Mesenchymal stem cell (in vitro differentiated cells and primary cell): Measurements from ENCODE around the gene TBC1D16.

ENCODE experiments used
- DNase-seq: peaks from one replicate; pipeline ENCODE4 v3.0.0-alpha.2; 2013
- H2AFZ ChIP-seq: one replicate; pipeline ENCODE4 v1.6.1; 2013; ENCODE audit warnings: low read depth, mild to moderate bottlenecking, control low read depth, inconsistent platforms, low read length, moderate library complexity
- H2AK5ac ChIP-seq: 2 replicates; pipeline ENCODE4 v1.6.1; 2013; ENCODE audit warnings: low read length, moderate library complexity, mild to moderate bottlenecking, inconsistent platforms; ENCODE audit not compliant: severe bottlenecking
- H2BK120ac ChIP-seq: one replicate; pipeline ENCODE4 v1.6.1; 2013; ENCODE audit warnings: low read depth, mild to moderate bottlenecking, inconsistent platforms, low read length, moderate library complexity
- H2BK12ac ChIP-seq, 2 experiments: one replicate each; pipeline ENCODE4 v1.6.1; 2013; ENCODE audit warnings: inconsistent platforms in 2 of 2, low read length in 2 of 2, mild to moderate bottlenecking in 2 of 2, moderate library complexity in 2 of 2, control low read depth in 1 of 2
- H2BK15ac ChIP-seq: one replicate; pipeline ENCODE4 v1.6.1; 2013; ENCODE audit warnings: mild to moderate bottlenecking, low read depth, inconsistent platforms; ENCODE audit not compliant: poor library complexity, severe bottlenecking
- H2BK5ac ChIP-seq: 2 replicates; pipeline ENCODE4 v1.6.1; 2013; ENCODE audit warnings: low read depth, mild to moderate bottlenecking, low read length, control low read depth, inconsistent platforms; ENCODE audit not compliant: poor library complexity, severe bottlenecking
- H3K14ac ChIP-seq, 2 experiments: one replicate each; pipeline ENCODE4 v1.6.1; 2013; ENCODE audit warnings: inconsistent platforms in 2 of 2, low read length in 2 of 2, control low read depth in 1 of 2, mild to moderate bottlenecking in 1 of 2, moderate library complexity in 1 of 2
- H3K18ac ChIP-seq, 2 experiments: one replicate each; pipeline ENCODE4 v1.6.1; 2013; ENCODE audit warnings: inconsistent platforms in 2 of 2, low read length in 2 of 2, control low read depth in 1 of 2, low read depth in 1 of 2, mild to moderate bottlenecking in 1 of 2
- H3K23ac ChIP-seq, 2 experiments: one replicate each; pipeline ENCODE4 v1.6.1; 2013; ENCODE audit warnings: inconsistent platforms in 2 of 2, low read length in 2 of 2, mild to moderate bottlenecking in 2 of 2, moderate library complexity in 2 of 2, control low read depth in 1 of 2
- H3K27ac ChIP-seq: 2 replicates; pipeline ENCODE4 v1.5.1; 2013; ENCODE audit warnings: mild to moderate bottlenecking, moderate library complexity, low read length, control low read depth, inconsistent platforms; ENCODE audit not compliant: poor library complexity, severe bottlenecking
- H3K27me3 ChIP-seq, 2 experiments: 2 replicates each; pipeline versions ENCODE4 v1.6.1 to v1.7.0; 2013; ENCODE audit warnings: low read length in 2 of 2, mild to moderate bottlenecking in 2 of 2, moderate library complexity in 2 of 2, control low read depth in 1 of 2, inconsistent platforms in 1 of 2; ENCODE audit not compliant: control insufficient read depth in 1 of 2, insufficient read depth in 1 of 2
- H3K36me3 ChIP-seq, 2 experiments: 2 replicates each; pipeline versions ENCODE4 v1.6.1 to v1.7.0; 2013; ENCODE audit warnings: low read length in 2 of 2, control low read depth in 1 of 2, inconsistent platforms in 1 of 2, low read depth in 1 of 2, mild to moderate bottlenecking in 1 of 2; ENCODE audit not compliant: insufficient read depth in 2 of 2, control insufficient read depth in 1 of 2
- H3K4ac ChIP-seq, 2 experiments: one replicate each; pipeline ENCODE4 v1.6.1; 2013; ENCODE audit warnings: inconsistent platforms in 2 of 2, low read length in 2 of 2, mild to moderate bottlenecking in 2 of 2, moderate library complexity in 2 of 2, control low read depth in 1 of 2, low read depth in 1 of 2
- H3K4me1 ChIP-seq: 2 replicates; pipeline ENCODE4 v1.6.1; 2013; ENCODE audit warnings: low read depth, low read length, control low read depth; ENCODE audit not compliant: control insufficient read depth, insufficient read depth
- H3K4me2 ChIP-seq: 2 replicates; pipeline ENCODE4 v1.6.1; 2013; ENCODE audit warnings: low read length, mild to moderate bottlenecking, inconsistent platforms; ENCODE audit not compliant: poor library complexity, severe bottlenecking
- H3K4me3 ChIP-seq, 2 experiments: 2 replicates each; pipeline versions ENCODE4 v1.5.1 to v1.7.0; 2013; ENCODE audit warnings: low read length in 2 of 2, mild to moderate bottlenecking in 2 of 2, control low read depth in 1 of 2, low read depth in 1 of 2; ENCODE audit not compliant: insufficient read depth in 1 of 2
- H3K79me1 ChIP-seq: replicated peaks from 2 replicates; pipeline ENCODE4 v1.6.1; 2013; ENCODE audit warnings: mild to moderate bottlenecking, control low read depth, low read length, inconsistent platforms; ENCODE audit not compliant: poor library complexity, severe bottlenecking
- H3K9ac ChIP-seq: 2 replicates; pipeline ENCODE4 v1.7.0; 2013; ENCODE audit warnings: mild to moderate bottlenecking, low read length, moderate library complexity
- H3K9me3 ChIP-seq: 2 replicates; pipeline ENCODE4 v1.7.0; 2013; ENCODE audit warnings: mild to moderate bottlenecking, low read length; ENCODE audit not compliant: control insufficient read depth
- H4K8ac ChIP-seq: one replicate; pipeline ENCODE4 v1.6.1; 2013; ENCODE audit warnings: inconsistent platforms, mild to moderate bottlenecking, low read length, moderate library complexity
- H4K91ac ChIP-seq: one replicate; pipeline ENCODE4 v1.6.1; 2013; ENCODE audit warnings: mild to moderate bottlenecking, low read length, inconsistent platforms
- WGBS: methylation state at CpG from one replicate; pipeline ENCODE4 v1.1.7; 2013; ENCODE audit warnings: mixed read lengths; 5-methylcytosine and 5-hydroxymethylcytosine counted together

TBC1D16 gene

GRCh38 chr17:79888009-79888540 is 147.6 kb downstream of the TBC1D16 start:
- Histone ChIP-seq H2AK5ac (no peak overlapping the region), H3K27me3 (peaks cover 37 to 81% of the 10 kb centered on the region in 2 experiments), H2BK12ac (no peak overlapping the region), H2BK15ac (no peak overlapping the region), H3K9ac (no peak overlapping the region), H3K23ac (no peak overlapping the region), H4K91ac (no peak overlapping the region), H3K79me1 (no peaks in the 10 kb centered on the region), H2AFZ (no peak overlapping the region), H3K4me2 (no peak overlapping the region), H3K4ac (no peak overlapping the region), H3K4me3 (no peak overlapping the region), H2BK120ac (no peak overlapping the region), H3K18ac (no peak overlapping the region), H3K14ac (no peak overlapping the region), H4K8ac (no peak overlapping the region), H3K9me3 (no peaks in the 10 kb centered on the region), H3K4me1 (no peaks in the 10 kb centered on the region), H3K27ac (no peak overlapping the region), H3K36me3 (no peaks in the 10 kb centered on the region), H2BK5ac (no peak overlapping the region)
- 95% methylated on average over 15 of the region's 17 CpGs for WGBS
- DNase-seq: no peak

DNA sequence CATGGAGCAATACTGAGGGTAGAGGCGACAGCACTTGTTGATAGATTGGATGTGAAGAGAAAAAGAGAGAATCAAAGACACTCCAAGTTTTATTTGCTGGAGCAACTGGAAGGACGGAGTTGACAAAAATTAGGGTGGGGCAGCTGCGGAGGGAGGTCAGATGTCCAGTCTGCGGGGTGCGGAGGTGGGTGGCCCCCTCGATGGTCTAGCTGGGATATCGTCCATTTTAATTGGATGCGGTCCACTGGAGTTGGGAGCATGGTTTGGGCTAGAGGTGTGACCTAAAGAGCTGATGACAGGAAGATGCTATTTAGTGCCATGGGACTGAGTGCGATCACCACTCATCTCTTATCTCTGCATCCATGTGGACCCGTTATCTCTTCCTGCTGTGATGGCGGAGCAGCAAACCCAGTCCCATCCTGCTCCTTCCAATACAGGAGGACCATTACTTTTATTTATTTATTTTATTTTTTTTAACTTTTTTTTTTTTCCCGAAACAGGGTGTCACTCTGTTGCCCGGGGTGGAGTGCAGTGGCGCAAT is 148.2 kb downstream of the TBC1D16 start:
- 84% methylated on average over 12 of the region's 14 CpGs for WGBS
- no peak overlapping the region for H2AK5ac ChIP-seq

DNA sequence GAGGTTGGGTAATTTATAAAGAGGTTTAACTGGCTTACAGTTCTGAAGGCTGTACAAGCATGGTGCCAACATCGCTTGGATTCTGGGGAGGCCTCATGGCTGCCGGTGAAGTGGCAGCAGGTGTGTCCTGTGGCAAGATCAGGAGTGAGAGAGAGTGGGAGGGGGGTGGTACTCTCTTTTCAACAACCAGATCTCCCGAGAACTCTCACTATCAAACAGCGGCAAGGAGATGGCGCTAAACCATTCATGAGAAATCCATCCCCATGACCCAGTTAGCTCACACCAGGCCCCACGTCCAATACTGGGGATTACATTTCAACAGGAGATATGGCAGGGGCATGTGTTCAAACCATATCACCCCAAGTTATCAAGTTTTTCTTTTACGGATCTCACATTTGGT is 152.5 kb downstream of the TBC1D16 start:
- Histone ChIP-seq H4K91ac (no peak overlapping the region), H3K4me1 (no peaks in the 10 kb centered on the region), H2AK5ac (no peak overlapping the region), H3K18ac (no peak overlapping the region), H4K8ac (no peak overlapping the region), H3K14ac (no peak overlapping the region), H2BK15ac (no peak overlapping the region), H3K36me3 (no peaks in the 10 kb centered on the region), H3K4me3 (no peak overlapping the region), H2BK5ac (no peak overlapping the region), H2BK12ac (no peak overlapping the region), H3K23ac (no peak overlapping the region), H3K9me3 (no peaks in the 10 kb centered on the region), H2AFZ (no peak overlapping the region), H3K9ac (no peak overlapping the region), H3K79me1 (no peaks in the 10 kb centered on the region), H3K27ac (no peak overlapping the region), H3K4ac (no peak overlapping the region), H3K4me2 (no peak overlapping the region), H3K27me3 (peaks cover 11 to 69% of the 10 kb centered on the region in 2 experiments), H2BK120ac (no peak overlapping the region)
- WGBS: 75% methylated on average over 7 of the region's 7 CpGs
- DNase-seq: no peak

More for the DNA sequence above, 148.2 kb downstream of the TBC1D16 start:
- no peak overlapping the region for H4K91ac ChIP-seq
- H2BK12ac ChIP-seq: no peak overlapping the region
- no peaks in the 10 kb centered on the region for H3K79me1 ChIP-seq
- no peak overlapping the region for H2BK5ac ChIP-seq
- H3K36me3 ChIP-seq: no peaks in the 10 kb centered on the region
- no peak overlapping the region for H3K14ac ChIP-seq
- peaks cover 37 to 82% of the 10 kb centered on the region in 2 experiments for H3K27me3 ChIP-seq
- H3K27ac ChIP-seq: no peak overlapping the region
- H2BK15ac ChIP-seq: no peak overlapping the region
- H3K9me3 ChIP-seq: no peaks in the 10 kb centered on the region
- H2BK120ac ChIP-seq: no peak overlapping the region
- no peak overlapping the region for H3K4ac ChIP-seq
- no peak overlapping the region for H2AFZ ChIP-seq
- H3K4me1 ChIP-seq: no peaks in the 10 kb centered on the region
- no peak overlapping the region for H4K8ac ChIP-seq
- DNase-seq: no peak
- H3K9ac ChIP-seq: no peak overlapping the region
- no peak overlapping the region for H3K4me3 ChIP-seq
- H3K23ac ChIP-seq: no peak overlapping the region
- no peak overlapping the region for H3K18ac ChIP-seq
- no peak overlapping the region for H3K4me2 ChIP-seq
